T-helper 2 cell treated with Interferon-gamma antibody and Interleukin-4, amounts not matched to agents 5 μg/mL and 100 μg/mL, for 36 hours (primary cell): ENCODE measurements around the gene FANCM.

Source experiments
- DNase-seq: peaks from one replicate; pipeline ENCODE4 v3.0.0; 2021; ENCODE audit warnings: low spot score
- H3K27ac Mint-ChIP-seq: one replicate; pipeline ENCODE4 v1.8.0; 2021; ENCODE audit warnings: mild to moderate bottlenecking, mixed read lengths
- H3K27me3 Mint-ChIP-seq: one replicate; pipeline ENCODE4 v1.8.0; 2021; ENCODE audit warnings: low read depth, mixed read lengths
- H3K36me3 Mint-ChIP-seq: one replicate; pipeline ENCODE4 v1.8.0; 2021; ENCODE audit warnings: low read depth, mixed read lengths
- H3K4me1 Mint-ChIP-seq: one replicate; pipeline ENCODE4 v1.8.0; 2021; ENCODE audit warnings: low read depth, mixed read lengths
- H3K4me3 Mint-ChIP-seq: one replicate; pipeline ENCODE4 v1.8.0; 2022; ENCODE audit warnings: mild to moderate bottlenecking, moderate library complexity, mixed read lengths
- H3K9me3 Mint-ChIP-seq: one replicate; pipeline ENCODE4 v1.8.0; 2021; ENCODE audit warnings: mixed read lengths

Gene FANCM

DNA sequence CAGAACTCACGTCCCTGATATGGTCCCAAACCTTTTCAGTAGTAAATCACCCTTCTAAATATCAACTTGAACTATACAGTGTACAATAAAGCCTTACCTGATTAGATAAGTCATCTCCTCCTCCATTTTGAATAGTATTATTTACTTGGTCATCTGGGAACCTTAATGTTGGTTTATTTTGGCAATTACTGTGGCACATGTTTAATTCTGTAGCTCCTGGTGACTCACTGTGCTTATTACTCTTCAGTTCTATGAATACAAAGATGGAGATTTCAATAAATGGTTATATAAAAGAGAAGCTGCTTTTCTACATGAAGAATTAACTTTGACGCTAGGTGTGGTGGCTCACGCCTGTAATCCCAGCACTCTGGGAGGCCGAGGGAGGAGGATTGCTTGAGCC, 91.8 kb downstream of the FANCM start:
- peaks cover 3% of the 10 kb centered on the region for H3K9me3 Mint-ChIP-seq
- H3K36me3 Mint-ChIP-seq = peaks cover 67% of the 10 kb centered on the region
- no peaks in the 10 kb centered on the region for H3K27me3 Mint-ChIP-seq
- no peak for DNase-seq
- H3K4me3 Mint-ChIP-seq = no peak overlapping the region
- H3K27ac Mint-ChIP-seq = no peak overlapping the region
- H3K4me1 Mint-ChIP-seq = peaks cover 22% of the 10 kb centered on the region

- no peak for DNase-seq
- no peak overlapping the region for H3K4me3 Mint-ChIP-seq
- no peaks in the 10 kb centered on the region for H3K27me3 Mint-ChIP-seq
- H3K9me3 Mint-ChIP-seq = no peaks in the 10 kb centered on the region
- H3K36me3 Mint-ChIP-seq = peaks cover 28% of the 10 kb centered on the region
- H3K4me1 Mint-ChIP-seq = peaks cover 14% of the 10 kb centered on the region
- H3K27ac Mint-ChIP-seq = no peak overlapping the region
Measured at GRCh38 chr14:45238988-45239387, 103.3 kb downstream of the FANCM start.

DNA sequence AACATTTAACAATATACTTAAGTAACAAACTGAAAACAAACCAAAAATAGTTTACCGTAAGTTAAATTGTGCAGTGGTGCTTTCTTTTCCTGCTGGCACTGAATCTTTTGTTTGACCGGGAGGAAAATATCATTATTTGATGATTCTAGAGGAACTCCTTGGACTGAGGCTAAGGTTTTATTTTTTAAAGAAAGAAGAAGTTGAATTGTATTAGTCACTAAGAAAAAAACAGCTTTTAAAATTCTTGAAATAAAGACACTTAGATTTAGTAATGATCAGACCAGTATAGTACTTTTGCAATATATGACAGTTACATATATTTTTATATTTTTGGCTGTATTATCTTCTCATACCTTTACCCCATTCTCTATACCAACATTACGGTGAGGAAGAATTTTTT, 107.0 kb downstream of the FANCM start:
- H3K36me3 Mint-ChIP-seq = peaks cover 20% of the 10 kb centered on the region
- no peak overlapping the region for H3K4me3 Mint-ChIP-seq
- no peak for DNase-seq
- peaks cover 18% of the 10 kb centered on the region for H3K4me1 Mint-ChIP-seq
- no peaks in the 10 kb centered on the region for H3K27me3 Mint-ChIP-seq
- H3K27ac Mint-ChIP-seq = no peak overlapping the region
- no peaks in the 10 kb centered on the region for H3K9me3 Mint-ChIP-seq

DNA sequence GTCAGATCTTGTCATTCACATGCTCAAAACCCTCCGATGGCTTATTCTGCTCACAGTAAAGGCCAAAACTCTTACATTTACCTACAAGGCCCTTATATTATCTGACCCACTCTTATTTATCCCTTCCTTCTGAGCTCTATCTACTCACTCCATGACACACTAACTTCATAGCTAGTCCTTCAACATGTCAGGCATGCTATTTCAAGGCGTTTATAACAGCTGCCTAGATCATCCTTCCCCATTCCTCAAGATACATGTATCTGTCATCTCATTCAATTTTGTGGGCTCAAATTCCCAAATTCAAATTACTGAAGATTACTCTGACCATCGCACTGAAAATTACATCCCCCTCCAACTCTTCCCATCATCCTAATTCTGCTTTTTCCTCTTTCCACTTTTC, 110.4 kb downstream of the FANCM start:
- no peak for DNase-seq
- Mint-ChIP-seq H3K4me1 (peaks cover 20% of the 10 kb centered on the region), H3K27me3 (no peaks in the 10 kb centered on the region), H3K9me3 (no peaks in the 10 kb centered on the region), H3K4me3 (no peak overlapping the region), H3K27ac (no peak overlapping the region), H3K36me3 (peaks cover 20% of the 10 kb centered on the region)

- Mint-ChIP-seq H3K36me3 (peaks cover 17% of the 10 kb centered on the region), H3K4me3 (no peak overlapping the region), H3K9me3 (no peaks in the 10 kb centered on the region), H3K4me1 (peaks cover 23% of the 10 kb centered on the region), H3K27ac (no peak overlapping the region), H3K27me3 (no peaks in the 10 kb centered on the region)
- no peak for DNase-seq
Measured at GRCh38 chr14:45246691-45247090, 111.0 kb downstream of the FANCM start.

DNA sequence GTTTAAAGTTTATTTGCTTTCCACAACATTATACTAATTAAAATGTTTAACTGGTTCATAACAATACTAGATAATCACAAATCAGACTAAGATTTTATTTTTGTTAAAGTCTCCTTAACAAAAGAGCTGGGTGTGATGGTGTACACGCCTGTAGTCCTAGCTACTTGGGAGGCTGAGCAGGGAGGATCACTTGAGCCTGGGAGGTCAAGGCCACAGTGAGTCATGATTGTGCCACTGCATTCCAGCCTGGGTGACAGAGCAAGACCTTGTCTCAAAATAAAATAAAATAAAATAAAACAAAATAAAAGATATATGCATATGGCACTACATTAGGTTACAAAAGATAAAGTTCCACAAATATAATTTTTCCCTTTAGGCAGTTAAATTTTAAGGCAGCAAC, 111.7 kb downstream of the FANCM start:
- Mint-ChIP-seq H3K27me3 (no peaks in the 10 kb centered on the region), H3K4me3 (no peak overlapping the region), H3K4me1 (peaks cover 22% of the 10 kb centered on the region), H3K9me3 (no peaks in the 10 kb centered on the region), H3K36me3 (peaks cover 10% of the 10 kb centered on the region), H3K27ac (no peak overlapping the region)
- no peak for DNase-seq

DNA sequence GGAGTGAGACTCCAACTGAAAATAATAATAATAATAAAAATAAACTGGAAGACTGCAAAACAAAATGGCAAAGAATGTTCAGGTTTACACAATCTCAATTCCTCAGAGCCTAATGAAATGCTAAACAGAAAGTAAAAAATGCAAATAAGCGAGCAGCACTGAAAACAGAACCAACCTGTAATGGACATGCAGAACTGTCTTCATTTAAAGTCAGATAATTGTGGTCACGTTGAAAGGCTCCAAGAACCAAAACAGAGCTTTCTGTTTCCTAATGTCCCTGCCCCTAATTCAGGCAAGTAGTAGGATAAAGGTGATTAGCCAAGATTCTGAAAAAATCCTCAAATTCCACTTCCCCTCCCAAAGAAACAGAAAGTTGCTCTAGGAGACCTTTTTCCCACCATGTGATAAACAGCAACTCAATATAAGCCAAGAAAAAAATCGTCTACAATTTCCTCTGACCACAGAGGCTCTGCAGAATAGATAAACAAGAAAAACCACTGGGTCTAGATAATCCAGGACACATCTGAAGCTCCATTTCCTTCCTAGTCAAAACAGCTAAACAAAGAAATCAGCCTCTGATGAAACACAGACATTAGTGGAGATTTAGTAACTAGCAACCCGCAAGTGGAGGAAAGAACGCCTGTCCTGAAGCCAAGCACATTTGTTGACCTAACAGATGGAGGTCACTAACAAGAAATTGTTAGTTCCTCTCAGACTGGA, 114.3 kb downstream of the FANCM start:
- Mint-ChIP-seq H3K9me3 (no peaks in the 10 kb centered on the region), H3K36me3 (peaks cover 9% of the 10 kb centered on the region), H3K27ac (peak overlapping the region; percentile 46), H3K4me3 (peak overlapping the region; percentile 91), H3K4me1 (peaks cover 21% of the 10 kb centered on the region), H3K27me3 (no peaks in the 10 kb centered on the region)
- no peak for DNase-seq
